ENCODE measurements around the gene SORCS2.

Gene SORCS2

GRCh38 chr4:7248857-7249256 is 56.5 kb downstream of the SORCS2 start:
- DNase-seq, result no peak

DNA sequence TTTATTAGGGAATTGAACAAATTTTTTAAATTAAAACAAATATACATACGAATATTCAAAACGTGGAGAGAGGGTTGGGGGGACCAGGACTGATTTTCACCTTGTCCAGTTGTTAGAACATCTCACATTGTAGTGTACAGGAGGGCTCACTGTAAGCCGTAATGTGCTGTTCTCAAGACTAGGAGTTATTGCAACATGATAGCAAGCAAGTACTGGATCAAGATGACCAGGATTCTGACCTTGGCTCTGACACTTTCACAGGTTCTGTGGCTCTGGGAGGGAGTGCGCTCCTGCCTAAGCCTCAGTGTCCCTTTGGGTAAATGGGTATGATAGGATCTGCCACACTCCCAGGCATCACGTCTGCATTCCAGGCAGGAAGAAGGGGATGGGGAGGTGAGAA is 59.0 kb downstream of the SORCS2 start:
- DNase-seq, result no peak

DNA sequence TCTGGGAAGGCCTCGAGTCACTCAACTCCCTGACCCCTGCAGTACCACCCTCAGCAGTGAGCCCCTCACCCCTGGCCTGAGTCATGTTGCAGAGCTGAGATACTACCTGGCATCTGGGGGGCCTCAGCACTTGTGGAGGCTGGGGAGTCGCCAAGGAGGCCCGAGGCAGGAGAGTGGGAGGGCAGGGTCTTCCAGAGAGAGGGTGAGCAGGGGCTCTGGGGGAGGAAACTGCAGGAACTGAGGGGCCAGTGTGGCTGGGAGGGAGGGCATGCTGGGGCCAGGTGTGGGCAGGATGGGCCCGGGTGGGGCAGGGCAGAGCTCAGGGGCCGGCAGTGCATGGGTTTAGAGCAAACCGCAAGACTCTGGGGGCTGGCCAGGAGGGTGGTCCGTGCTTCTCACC is 59.7 kb downstream of the SORCS2 start:
- DNase-seq, result no peak

DNA sequence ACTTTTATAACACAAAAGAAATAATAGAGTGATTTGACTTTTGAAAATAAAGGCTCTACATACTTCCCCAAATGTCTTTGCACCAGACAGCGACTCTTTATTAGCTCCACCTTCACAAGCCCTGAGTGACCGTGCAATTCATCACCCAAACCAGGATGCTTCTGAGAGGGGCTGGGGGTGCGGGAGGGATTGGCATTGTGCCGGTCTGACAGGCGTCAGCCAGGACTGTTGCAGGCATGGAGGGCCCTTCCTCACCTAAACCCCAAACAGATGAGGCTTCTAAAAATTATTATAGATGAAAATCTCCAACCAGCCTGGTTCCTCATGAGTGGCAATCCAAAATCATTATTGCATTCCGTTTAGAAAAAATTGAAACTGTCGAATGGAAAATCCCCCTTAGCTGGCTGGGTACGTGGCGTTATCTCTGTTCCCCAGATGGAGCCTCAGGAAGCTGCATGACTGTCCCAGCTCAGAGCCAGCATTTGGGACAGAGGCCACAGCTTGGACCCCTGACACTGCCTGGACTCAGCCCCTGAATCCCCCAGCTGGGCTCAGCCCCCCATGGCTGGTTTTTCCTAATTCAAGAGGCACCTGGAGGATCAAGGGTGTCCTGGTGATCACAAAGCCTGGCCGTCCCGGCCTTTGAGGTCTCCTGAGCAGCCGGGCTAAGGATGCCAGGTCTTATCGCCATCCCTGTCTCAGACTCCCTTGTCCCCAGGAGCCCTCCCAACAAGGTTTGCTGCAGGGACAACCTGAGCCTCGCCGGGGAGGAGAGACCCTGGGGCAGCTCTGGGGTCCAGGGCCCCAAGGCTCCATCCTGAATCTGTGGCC is 60.4 kb downstream of the SORCS2 start:
- DNase-seq, result no peak

- no peak for DNase-seq
Measured at GRCh38 chr4:7253341-7253700, 61.0 kb downstream of the SORCS2 start.

GRCh38 chr4:7253837-7254236 is 61.5 kb downstream of the SORCS2 start:
- DNase-seq, result no peak

DNA sequence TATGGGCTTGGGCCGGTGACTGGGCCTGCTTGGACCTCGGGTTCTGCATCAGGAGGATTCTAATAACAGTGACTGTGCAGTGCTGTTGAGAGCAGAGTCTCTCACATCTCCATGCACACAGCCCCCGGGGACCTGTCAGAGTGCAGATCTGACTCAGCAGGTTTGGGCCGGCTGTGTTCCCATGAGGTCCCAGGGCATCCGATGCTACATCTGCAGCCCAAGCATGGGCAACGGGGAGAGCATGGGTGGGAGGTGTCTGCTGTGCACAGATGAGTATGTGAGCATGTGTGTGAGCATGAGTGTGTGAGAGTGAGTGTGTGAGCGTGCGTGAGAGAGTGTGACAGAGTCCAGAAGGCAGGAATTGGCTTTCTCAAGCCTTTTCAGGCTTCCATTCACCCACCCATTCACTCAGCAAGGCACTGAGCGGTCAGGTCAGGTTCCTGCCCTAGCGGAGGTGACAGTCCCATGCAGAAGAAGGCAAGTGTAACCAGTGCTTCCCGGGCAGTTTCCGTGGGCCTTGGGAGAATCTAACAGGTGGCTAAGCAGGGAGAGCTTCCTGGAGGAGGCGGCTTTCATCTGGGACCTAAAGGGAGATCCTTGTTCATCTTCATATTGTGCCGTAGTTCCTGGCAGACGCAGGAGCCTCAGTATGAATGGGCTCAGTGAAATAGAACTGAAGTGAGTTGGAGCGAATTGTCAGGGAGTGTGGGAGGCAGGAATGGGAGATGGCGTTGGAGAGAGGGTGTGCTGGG is 62.6 kb downstream of the SORCS2 start:
- DNase-seq, result no peak

GRCh38 chr4:7255488-7255881 is 63.1 kb downstream of the SORCS2 start:
- DNase-seq, result no peak

DNA sequence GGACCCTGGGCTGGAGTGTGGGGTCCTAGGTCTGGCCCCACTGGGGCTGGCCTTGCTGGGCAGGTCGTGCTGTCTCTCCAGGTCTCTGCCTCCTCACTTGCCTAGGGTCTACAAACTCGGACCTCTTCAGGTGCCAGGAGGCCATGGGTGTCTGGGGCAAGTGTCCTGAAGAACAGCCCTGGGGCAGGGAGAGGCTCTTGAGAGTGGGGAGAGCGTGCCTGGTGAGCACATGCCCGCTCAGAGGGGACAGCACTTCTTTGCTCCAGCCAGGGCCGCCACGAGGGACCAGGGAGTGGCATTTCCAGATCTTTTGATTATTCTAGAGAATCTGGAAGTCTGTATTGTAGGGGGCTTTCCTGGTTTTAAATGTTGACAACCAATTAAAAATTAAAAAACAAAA is 63.7 kb downstream of the SORCS2 start:
- DNase-seq, result no peak

DNA sequence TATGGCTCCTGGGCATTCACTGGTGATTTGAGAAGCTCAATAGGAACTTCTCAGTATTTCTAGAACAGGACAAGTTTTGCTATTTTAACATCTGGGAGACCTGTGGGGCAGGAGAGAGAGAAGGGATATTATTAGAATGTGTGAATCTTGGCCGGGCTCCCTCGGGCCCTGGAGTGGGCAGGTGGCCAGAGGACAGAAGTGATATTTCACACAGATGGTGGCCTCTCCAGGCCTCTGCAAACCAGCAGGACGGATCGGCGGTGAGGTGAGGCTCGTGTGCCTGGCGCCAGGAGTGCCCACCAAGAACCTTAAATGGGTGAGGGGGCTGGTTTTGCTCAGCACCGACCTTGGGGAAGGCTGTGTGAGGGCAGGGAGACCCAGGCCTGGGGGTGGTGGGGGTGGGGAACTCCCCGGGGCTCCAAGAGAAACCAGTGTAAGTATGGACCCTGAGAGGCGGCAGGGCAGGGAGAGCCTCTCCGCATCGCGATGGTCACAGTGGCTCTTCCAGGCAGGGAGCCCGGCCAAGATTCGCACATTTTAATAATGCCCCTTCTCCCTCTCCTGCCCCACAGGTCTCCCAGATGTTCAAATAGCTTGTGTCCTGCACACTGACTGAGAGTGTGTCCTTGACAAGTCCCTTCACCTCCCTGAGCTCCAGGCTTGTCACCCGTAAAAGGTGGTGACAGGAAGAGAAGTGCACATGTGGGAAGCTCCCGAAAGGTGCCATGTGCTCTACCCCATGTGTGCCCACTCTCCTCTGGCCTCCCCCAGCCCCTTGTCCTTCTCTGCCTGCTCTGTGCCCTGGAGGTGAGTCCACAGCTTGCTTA is 64.9 kb downstream of the SORCS2 start:
- no peak for DNase-seq

DNA sequence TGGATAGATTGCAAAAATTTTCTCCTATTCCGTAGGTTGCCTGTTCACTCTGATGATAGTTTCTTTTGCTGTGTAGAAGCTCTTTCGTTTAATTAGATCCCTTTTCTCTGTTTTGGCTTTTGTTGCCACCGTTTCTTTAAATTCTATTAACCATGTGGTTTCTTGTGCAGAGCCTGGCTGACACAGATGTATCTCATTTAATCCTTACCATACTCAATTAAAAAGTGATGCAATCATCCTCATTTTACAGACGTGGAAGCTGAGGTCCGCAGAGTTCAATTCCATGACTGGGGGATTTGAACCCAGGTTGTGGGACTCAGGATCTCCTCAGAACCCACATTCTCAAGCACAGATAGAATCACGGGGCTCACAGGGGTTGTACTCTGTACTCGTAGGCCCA is 66.7 kb downstream of the SORCS2 start:
- DNase-seq, result no peak

DNA sequence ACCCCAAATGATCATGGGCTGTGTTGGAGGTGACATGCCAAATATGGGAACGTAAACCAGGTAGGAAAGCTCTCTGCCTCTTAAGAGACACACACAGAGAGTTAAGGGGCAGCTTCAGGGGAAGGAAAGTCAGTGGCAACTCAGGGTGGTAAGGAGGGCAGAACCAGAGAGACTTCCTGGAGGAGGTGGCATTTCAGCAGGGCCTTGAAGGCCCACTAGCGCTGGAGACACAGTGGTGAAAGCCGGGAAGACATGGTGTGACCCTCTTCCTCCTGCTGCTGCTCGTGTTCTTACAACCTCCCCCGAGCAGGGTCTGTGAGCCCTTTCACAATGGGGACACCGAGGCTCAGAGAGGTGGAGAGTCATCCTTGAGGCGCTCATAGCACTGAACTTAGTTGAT is 68.2 kb downstream of the SORCS2 start:
- no peak for DNase-seq

- no peak for DNase-seq
Measured at GRCh38 chr4:7261087-7261486, 68.7 kb downstream of the SORCS2 start.

- no peak for DNase-seq
Measured at GRCh38 chr4:7261536-7261935, 69.2 kb downstream of the SORCS2 start.

- no peak for DNase-seq
Measured at GRCh38 chr4:7262134-7262533, 69.8 kb downstream of the SORCS2 start.

GRCh38 chr4:7263166-7263565 is 70.8 kb downstream of the SORCS2 start:
- DNase-seq, result no peak

DNA sequence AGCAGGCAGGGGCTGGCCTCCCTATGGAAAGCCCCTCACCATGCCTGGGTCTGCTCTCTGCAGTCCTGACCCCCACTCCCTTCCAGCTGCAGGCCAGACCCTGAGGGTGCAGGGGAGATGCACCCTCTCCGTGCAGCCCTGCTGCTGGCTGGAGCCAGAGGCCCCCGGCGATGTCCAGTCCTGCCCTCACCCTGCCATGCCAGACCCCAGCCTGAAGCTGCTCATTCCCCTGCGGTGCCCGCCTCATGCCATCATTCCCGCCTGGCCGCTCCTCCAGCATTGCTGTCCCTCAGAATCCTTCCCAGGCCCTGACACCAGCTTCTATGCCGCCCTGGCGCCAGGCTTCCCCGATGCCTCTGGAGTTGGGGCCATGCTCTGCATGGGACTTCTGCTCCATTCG is 72.4 kb downstream of the SORCS2 start:
- no peak for DNase-seq

GRCh38 chr4:7266525-7267292 is 74.4 kb downstream of the SORCS2 start:
- no peak for DNase-seq

GRCh38 chr4:7267829-7268228 is 75.5 kb downstream of the SORCS2 start:
- DNase-seq, result no peak

- DNase-seq, result no peak
Measured at GRCh38 chr4:7268941-7269340, 76.6 kb downstream of the SORCS2 start.

GRCh38 chr4:7270121-7270520 is 77.8 kb downstream of the SORCS2 start:
- no peak for DNase-seq

DNA sequence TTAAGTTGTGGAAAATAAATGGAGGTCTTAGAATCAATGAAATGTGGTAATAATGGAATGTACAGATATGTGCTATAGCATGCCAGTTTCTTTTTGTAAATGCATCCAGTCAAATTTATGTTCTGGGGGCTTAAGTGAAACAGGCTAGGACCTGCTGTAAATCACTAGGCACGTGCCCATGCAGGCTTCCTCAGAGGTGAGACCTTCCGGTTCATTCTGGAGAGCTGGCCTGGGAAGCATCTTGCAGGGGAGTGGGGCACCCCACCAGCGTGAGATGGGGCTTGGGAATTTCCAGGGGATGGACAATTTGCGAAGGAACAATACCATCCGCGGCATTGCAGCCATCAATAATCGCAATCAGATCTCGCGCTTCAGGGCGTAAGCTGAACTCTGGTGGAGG is 80.1 kb downstream of the SORCS2 start:
- no peak for DNase-seq

Data from retina (tissue), 1 donor.